Eye (tissue), 1 donor: ENCODE results near the gene RUVBL2.
A peak's percentile ranks its signal among the peaks of the same experiment; 100 is the strongest.
"Not testable (repeated sequence)": the region's sequence is repeated elsewhere in the genome, so short reads cannot be mapped to it uniquely, and the experiment has no call there.

ENCODE experiments used
- DNase-seq: peaks from one replicate; pipeline ENCODE4 v3.0.0-alpha.2; 2015

RUVBL2 gene

GRCh38 chr19:49018388-49019241, 24.9 kb downstream of the RUVBL2 start:
- peak; percentile 40 for DNase-seq

- DNase-seq = peak; percentile 64
These were observed 25.7 kb downstream of the RUVBL2 start for GRCh38 chr19:49019242-49019932.

GRCh38 chr19:49020342-49020741, 26.7 kb downstream of the RUVBL2 start:
- DNase-seq = no peak

- DNase-seq = no peak
These were observed 27.5 kb downstream of the RUVBL2 start for GRCh38 chr19:49020931-49021895.

GRCh38 chr19:49022116-49022515, 28.4 kb downstream of the RUVBL2 start:
- DNase-seq = no peak

GRCh38 chr19:49024233-49024632, 30.5 kb downstream of the RUVBL2 start, which contains the start of gene CGB3:
Gene CGB3, minus strand, starts transcription at chr19:49024333. Its CDS starts 362 bp downstream, at chr19:49023971.
- DNase-seq = not testable (repeated sequence)

- DNase-seq = not testable (repeated sequence)
These were observed 31.4 kb downstream of the RUVBL2 start for GRCh38 chr19:49025088-49025487.

- DNase-seq = not testable (repeated sequence)
These were observed 31.9 kb downstream of the RUVBL2 start for GRCh38 chr19:49025599-49025998.

GRCh38 chr19:49028686-49029085, 35.0 kb downstream of the RUVBL2 start:
- DNase-seq = not testable (repeated sequence)

- DNase-seq = not testable (repeated sequence)
These were observed 36.1 kb downstream of the RUVBL2 start for GRCh38 chr19:49029749-49030148.

- not testable (repeated sequence) for DNase-seq
These were observed 36.6 kb downstream of the RUVBL2 start for GRCh38 chr19:49030323-49030722.

GRCh38 chr19:49031642-49032301, 38.1 kb downstream of the RUVBL2 start, which contains the start of gene CGB2:
Gene CGB2, plus strand, starts transcription at chr19:49031890. Its CDS starts 206 bp downstream, at chr19:49032096.
- DNase-seq = not testable (repeated sequence)

- DNase-seq = not testable (repeated sequence)
These were observed 43.1 kb downstream of the RUVBL2 start, which contains the start of gene CGB1 for GRCh38 chr19:49036815-49037214. Gene CGB1, minus strand, starts transcription at chr19:49036895. Its CDS starts 184 bp downstream, at chr19:49036711.

GRCh38 chr19:49038111-49038510, 44.4 kb downstream of the RUVBL2 start:
- DNase-seq = not testable (repeated sequence)

GRCh38 chr19:49038557-49039276, 45.0 kb downstream of the RUVBL2 start:
- not testable (repeated sequence) for DNase-seq

- not testable (repeated sequence) for DNase-seq
These were observed 46.0 kb downstream of the RUVBL2 start for GRCh38 chr19:49039736-49040135.

- DNase-seq = no peak
These were observed 48.5 kb downstream of the RUVBL2 start for GRCh38 chr19:49042177-49042576.

GRCh38 chr19:49042666-49043065, 49.0 kb downstream of the RUVBL2 start:
- not testable (repeated sequence) for DNase-seq

- DNase-seq = not testable (repeated sequence)
These were observed 49.9 kb downstream of the RUVBL2 start, which contains the start of gene CGB5 for GRCh38 chr19:49043548-49043947. Gene CGB5, plus strand, starts transcription at chr19:49043848. Its CDS starts 362 bp downstream, at chr19:49044210.

- DNase-seq = not testable (repeated sequence)
These were observed 55.3 kb downstream of the RUVBL2 start, which contains the start of gene CGB8 for GRCh38 chr19:49049011-49049410. Gene CGB8, minus strand, starts transcription at chr19:49049111. Its CDS starts 372 bp downstream, at chr19:49048739.

- not testable (repeated sequence) for DNase-seq
These were observed 56.1 kb downstream of the RUVBL2 start for GRCh38 chr19:49049834-49050233.
